ENCODE data around the gene FANCC. TPM values are rescaled to one million over a fixed set of nuclear protein-coding genes. Genes with fewer than 3 reads are reported as not detected.

FANCC gene
- total RNA-seq, 2 donors from 2014 or later = 17.6 to 23.5 TPM

DNA sequence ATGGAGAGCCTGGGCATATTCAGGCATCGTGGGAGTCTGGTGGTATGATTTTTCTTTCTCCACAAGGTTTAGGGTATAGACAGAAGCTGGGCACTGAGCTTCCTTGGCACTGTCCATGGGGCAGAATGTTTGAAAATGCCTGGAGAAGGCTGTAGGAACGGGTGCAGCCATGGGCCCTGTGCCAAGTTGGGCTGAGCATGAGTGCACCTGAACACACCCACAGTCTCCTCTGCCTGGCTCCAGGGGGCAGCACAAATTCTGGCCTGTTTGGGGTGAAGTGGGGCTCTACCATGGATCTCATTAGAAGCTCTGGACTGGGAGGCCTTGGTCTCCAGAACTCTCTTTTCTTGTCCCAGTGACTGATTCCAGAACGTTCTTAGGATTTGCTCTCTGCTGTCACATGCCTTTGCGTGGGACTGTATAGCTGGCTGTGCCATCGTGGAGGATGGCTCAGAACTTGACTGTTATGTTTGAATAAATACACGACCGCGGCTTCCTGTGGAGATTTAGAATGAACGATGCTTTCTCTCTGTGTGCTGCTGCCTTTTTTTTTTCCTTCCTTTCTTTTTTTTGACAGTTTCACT is 229.8 kb downstream of the FANCC start:
- TF ChIP-seq, protein P1, sequence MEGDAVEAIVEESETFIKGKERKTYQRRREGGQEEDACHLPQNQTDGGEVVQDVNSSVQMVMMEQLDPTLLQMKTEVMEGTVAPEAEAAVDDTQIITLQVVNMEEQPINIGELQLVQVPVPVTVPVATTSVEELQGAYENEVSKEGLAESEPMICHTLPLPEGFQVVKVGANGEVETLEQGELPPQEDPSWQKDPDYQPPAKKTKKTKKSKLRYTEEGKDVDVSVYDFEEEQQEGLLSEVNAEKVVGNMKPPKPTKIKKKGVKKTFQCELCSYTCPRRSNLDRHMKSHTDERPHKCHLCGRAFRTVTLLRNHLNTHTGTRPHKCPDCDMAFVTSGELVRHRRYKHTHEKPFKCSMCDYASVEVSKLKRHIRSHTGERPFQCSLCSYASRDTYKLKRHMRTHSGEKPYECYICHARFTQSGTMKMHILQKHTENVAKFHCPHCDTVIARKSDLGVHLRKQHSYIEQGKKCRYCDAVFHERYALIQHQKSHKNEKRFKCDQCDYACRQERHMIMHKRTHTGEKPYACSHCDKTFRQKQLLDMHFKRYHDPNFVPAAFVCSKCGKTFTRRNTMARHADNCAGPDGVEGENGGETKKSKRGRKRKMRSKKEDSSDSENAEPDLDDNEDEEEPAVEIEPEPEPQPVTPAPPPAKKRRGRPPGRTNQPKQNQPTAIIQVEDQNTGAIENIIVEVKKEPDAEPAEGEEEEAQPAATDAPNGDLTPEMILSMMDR (conservative IDR thresholded peaks at IDR 0.05) = peak; percentile 40
- peaks cover 13% of the 10 kb centered on the region for H3K4me1 Mint-ChIP-seq
- H3K36me3 Mint-ChIP-seq (ENCODE audit: low read depth) = peaks cover 28% of the 10 kb centered on the region
- no peak overlapping the region for H3K27ac Mint-ChIP-seq
- H3K4me1 ChIP-seq (ENCODE audit: control insufficient read depth, insufficient read depth, low read length) = peaks cover 13% of the 10 kb centered on the region
- H3K27me3 Mint-ChIP-seq (ENCODE audit: insufficient read depth) = no peaks in the 10 kb centered on the region
- H3K27me3 ChIP-seq (ENCODE audit: control insufficient read depth, insufficient read depth, low read length, poor library complexity, severe bottlenecking) = no peaks in the 10 kb centered on the region
- H3K4me3 ChIP-seq (ENCODE audit: low read length) = no peak overlapping the region
- H3K9me3 Mint-ChIP-seq = no peaks in the 10 kb centered on the region
- no peak overlapping the region for H3K4me3 Mint-ChIP-seq
- H3K9me3 ChIP-seq (ENCODE audit: control insufficient read depth, low read length) = no peaks in the 10 kb centered on the region
- DNase-seq = no peak
- no peak overlapping the region for H3K9ac ChIP-seq (ENCODE audit: extremely low read depth, low read length, poor library complexity, severe bottlenecking)
- peaks cover 27% of the 10 kb centered on the region for H3K36me3 ChIP-seq (ENCODE audit: control insufficient read depth, insufficient read depth, low read length)
- WGBS, 2 experiments (ENCODE audit: insufficient coverage in 1 of 2, insufficient read length in 1 of 2) = 92 to 98% methylated on average over 9 of the region's 9 CpGs
- no peak overlapping the region for H3K27ac ChIP-seq (ENCODE audit: low read depth, low read length)

- Mint-ChIP-seq H3K9me3 (no peaks in the 10 kb centered on the region), H3K4me1 (peaks cover 4% of the 10 kb centered on the region), H3K4me3 (no peak overlapping the region), H3K27ac (no peak overlapping the region), H3K36me3 (ENCODE audit: low read depth) (peaks cover 40% of the 10 kb centered on the region), H3K27me3 (ENCODE audit: insufficient read depth) (no peaks in the 10 kb centered on the region)
- Histone ChIP-seq H3K27ac (ENCODE audit: low read depth, low read length) (peak overlapping the region; percentile 76), H3K4me3 (ENCODE audit: low read length) (no peak overlapping the region), H3K4me1 (ENCODE audit: control insufficient read depth, insufficient read depth, low read length) (peaks cover 5% of the 10 kb centered on the region), H3K9ac (ENCODE audit: extremely low read depth, low read length, poor library complexity, severe bottlenecking) (no peak overlapping the region), H3K9me3 (ENCODE audit: control insufficient read depth, low read length) (no peaks in the 10 kb centered on the region), H3K27me3 (ENCODE audit: control insufficient read depth, insufficient read depth, low read length, poor library complexity, severe bottlenecking) (no peaks in the 10 kb centered on the region), H3K36me3 (ENCODE audit: control insufficient read depth, insufficient read depth, low read length) (peaks cover 35% of the 10 kb centered on the region)
- no peak for DNase-seq
- TF ChIP-seq, protein P1 (conservative IDR thresholded peaks at IDR 0.05) = no peak
- WGBS, 2 experiments (ENCODE audit: insufficient coverage in 1 of 2, insufficient read length in 1 of 2) = 88 to 95% methylated on average over 7 to 8 of the region's 8 CpGs
These were observed 230.9 kb downstream of the FANCC start for GRCh38 chr9:95086564-95086955.

- WGBS, 2 experiments (ENCODE audit: insufficient coverage in 1 of 2, insufficient read length in 1 of 2) = 95 to 96% methylated on average over 32 to 40 of the region's 40 CpGs
- Histone ChIP-seq H3K4me3 (ENCODE audit: low read length) (no peak overlapping the region), H3K27ac (ENCODE audit: low read depth, low read length) (peak overlapping the region; percentile 76), H3K4me1 (ENCODE audit: control insufficient read depth, insufficient read depth, low read length) (peaks cover under 1% of the 10 kb centered on the region), H3K9me3 (ENCODE audit: control insufficient read depth, low read length) (no peaks in the 10 kb centered on the region), H3K27me3 (ENCODE audit: control insufficient read depth, insufficient read depth, low read length, poor library complexity, severe bottlenecking) (no peaks in the 10 kb centered on the region), H3K36me3 (ENCODE audit: control insufficient read depth, insufficient read depth, low read length) (peaks cover 41% of the 10 kb centered on the region), H3K9ac (ENCODE audit: extremely low read depth, low read length, poor library complexity, severe bottlenecking) (no peak overlapping the region)
- TF ChIP-seq, protein P1 (conservative IDR thresholded peaks at IDR 0.05) = no peak
- H3K4me1 Mint-ChIP-seq = no peaks in the 10 kb centered on the region
- no peaks in the 10 kb centered on the region for H3K9me3 Mint-ChIP-seq
- no peak overlapping the region for H3K27ac Mint-ChIP-seq
- no peak for DNase-seq
- no peaks in the 10 kb centered on the region for H3K27me3 Mint-ChIP-seq (ENCODE audit: insufficient read depth)
- H3K36me3 Mint-ChIP-seq (ENCODE audit: low read depth) = peaks cover 43% of the 10 kb centered on the region
- H3K4me3 Mint-ChIP-seq = no peak overlapping the region
These were observed 231.5 kb downstream of the FANCC start for GRCh38 chr9:95085861-95086563.
